GM19452 (cell line): Measurements from ENCODE around the gene UHMK1.
A peak's percentile ranks its signal among the peaks of the same experiment; 100 is the strongest.
"Not testable (repeated sequence)": the region's sequence is repeated elsewhere in the genome, so short reads cannot be mapped to it uniquely, and the experiment has no call there.

Experiments used
- ATAC-seq: cut with Tn5 transposase; IDR thresholded peaks from one replicate; pipeline ENCODE4 v1.9.1; 2021; ENCODE audit not compliant: unreplicated experiment

The UHMK1 gene, protein sequence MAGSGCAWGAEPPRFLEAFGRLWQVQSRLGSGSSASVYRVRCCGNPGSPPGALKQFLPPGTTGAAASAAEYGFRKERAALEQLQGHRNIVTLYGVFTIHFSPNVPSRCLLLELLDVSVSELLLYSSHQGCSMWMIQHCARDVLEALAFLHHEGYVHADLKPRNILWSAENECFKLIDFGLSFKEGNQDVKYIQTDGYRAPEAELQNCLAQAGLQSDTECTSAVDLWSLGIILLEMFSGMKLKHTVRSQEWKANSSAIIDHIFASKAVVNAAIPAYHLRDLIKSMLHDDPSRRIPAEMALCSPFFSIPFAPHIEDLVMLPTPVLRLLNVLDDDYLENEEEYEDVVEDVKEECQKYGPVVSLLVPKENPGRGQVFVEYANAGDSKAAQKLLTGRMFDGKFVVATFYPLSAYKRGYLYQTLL

GRCh38 chr1:162497723-162498495 lies at the start of gene UHMK1:
Gene UHMK1, plus strand, starts transcription at chr1:162497818. Its CDS starts 183 bp downstream, at chr1:162498001.
- ATAC-seq = peak; percentile 98

GRCh38 chr1:162454361-162454760 lies 43.3 kb upstream of the UHMK1 start:
- not testable (repeated sequence) for ATAC-seq

DNA sequence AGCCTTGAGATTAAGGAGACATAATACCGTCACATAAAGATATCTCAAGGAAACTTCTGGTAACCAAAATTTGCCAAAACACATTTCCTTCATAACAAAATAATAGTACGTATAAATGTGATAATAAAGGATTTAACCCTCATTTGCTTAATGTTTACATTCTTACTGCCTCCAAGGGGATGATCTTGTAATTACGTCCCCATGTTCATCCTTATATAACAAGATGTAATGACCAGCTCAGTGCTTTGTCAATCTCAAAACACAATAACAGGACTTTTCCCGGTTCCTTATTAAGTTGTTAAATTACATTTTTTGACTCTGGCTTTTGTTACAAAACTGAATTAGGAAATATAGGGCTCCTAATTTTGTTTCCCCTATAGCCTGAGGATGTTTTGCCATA lies 41.3 kb upstream of the UHMK1 start:
- ATAC-seq = no peak

DNA sequence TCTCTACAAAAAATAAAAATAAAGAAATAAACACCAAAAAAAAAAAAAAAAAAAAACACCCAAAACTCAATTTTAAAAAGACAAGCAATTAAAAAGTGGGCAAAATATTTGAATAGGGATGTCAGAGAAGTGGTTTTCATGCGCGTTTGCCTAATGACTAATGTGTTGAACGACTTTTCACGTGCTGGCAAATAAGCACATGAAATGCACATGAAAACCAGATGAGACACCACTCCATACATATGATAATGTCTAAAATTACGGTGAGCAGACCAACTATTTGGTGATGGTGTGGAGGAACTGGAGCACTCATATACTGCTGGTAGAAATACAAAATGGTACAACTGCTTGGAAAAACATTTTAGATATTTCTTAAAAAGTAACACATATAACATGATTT lies 39.4 kb upstream of the UHMK1 start:
- ATAC-seq = no peak

- ATAC-seq = not testable (repeated sequence)
Observed at GRCh38 chr1:162462425-162462824, 35.2 kb upstream of the UHMK1 start.

DNA sequence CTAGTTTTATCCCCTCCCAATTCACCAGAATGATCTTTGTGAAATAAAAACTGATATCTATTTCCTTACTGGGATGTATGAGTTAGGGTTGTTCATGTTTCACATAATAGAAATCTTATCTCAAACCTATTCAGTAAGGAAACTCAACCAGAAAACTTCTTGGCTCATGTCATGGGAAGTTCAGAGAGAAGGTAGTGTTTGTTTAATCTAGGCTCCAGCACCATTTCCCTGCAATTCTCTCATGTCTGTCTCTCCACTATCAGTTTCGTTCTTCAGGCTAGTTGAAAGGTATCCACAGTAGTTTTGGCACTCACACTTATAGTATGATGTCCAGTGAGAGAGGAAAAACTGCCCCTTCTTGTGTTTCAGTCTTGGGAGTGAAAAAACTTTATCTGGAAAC lies 34.6 kb upstream of the UHMK1 start:
- ATAC-seq = no peak

GRCh38 chr1:162466797-162467196 lies 30.8 kb upstream of the UHMK1 start:
- no peak for ATAC-seq

GRCh38 chr1:162470216-162470615 lies 27.4 kb upstream of the UHMK1 start:
- ATAC-seq = no peak

- no peak for ATAC-seq
Observed at GRCh38 chr1:162471290-162471853, 26.2 kb upstream of the UHMK1 start.

- no peak for ATAC-seq
Observed at GRCh38 chr1:162475089-162475488, 22.5 kb upstream of the UHMK1 start.

DNA sequence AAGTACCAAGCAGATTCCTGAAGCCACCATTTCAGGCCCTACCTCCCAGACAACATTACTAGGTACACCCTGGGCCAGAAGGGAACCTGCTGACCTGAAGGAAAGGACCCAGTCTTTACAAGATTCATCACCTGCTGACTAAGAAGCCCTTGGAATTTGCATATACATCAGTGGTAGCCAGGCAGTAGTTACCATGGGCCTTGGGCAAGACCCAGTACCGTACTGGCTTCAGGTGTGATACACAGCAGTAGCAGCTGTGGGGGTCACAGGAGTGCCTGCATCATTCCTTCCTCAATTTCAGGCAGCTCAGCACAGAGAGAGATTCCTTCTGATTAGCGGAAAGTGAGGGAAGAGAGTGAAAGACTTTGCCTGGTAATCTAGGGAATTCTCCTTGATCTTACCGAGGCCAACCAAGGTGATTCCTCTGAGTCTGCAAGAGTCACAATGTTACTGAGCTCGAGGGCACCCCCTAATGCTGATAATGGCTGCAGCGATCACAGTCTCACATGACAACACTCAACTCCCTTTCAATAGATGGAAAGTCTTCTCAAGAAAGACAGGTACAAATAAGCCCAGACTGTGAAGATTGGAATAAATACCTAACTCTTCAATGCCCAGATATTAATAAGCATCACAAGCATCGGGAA lies 22.0 kb upstream of the UHMK1 start:
- ATAC-seq = no peak

DNA sequence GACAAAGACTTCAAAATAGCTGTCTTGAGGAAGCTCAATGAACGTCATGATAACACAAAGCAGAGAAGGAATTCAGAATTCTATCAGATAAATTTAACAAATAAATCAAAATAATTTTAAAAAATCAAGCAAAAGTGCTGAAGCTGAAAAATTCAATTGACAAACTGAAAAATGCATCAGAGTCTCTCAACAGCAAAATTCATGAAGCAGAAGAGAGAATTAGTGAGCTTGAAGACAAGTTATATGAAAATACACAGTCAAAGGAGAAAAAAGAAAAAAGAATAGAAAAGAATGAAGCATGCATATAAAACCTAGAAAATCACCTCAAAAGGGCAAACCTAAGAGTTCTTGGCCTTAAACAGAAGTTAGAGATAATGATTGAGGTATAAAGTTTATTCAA lies 21.0 kb upstream of the UHMK1 start:
- no peak for ATAC-seq

DNA sequence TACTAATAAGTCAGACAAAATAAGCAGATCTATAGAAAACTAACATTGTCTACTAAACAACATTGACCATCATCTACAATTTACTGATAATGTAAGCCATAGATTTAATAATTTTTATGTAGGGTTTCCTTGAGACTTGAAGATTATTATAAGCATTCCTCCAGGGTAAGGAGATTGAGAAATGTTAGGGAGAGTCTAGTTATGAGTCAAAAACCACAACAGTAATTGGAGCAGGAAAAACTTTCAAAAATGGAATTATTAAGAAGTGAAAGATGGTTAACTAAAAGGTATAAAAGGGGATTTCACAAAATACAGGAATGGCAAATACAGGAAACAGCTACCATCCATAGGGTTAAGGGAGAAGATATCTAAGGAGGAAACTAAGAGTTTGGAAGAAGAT lies 12.4 kb upstream of the UHMK1 start:
- ATAC-seq = no peak

GRCh38 chr1:162487241-162487640 lies 10.4 kb upstream of the UHMK1 start:
- ATAC-seq = no peak

DNA sequence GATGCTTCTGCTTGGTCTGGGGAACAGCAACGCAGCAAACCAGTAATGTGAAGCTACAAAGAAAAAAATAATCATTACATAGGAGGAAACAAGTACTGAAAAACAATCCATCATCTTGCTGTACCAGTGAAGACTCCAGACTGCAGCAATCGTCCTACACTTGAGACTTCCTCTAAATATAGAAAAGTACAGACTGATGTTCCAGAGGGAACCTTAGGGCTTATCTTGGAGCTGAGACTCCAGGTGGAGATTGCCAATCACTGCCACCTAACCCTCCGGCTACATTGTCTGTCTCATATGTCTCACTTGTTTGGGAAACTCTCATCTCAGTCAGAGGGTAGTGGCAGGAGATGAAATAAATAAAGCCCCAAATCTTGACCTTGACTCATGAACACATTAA lies 9.4 kb upstream of the UHMK1 start:
- no peak for ATAC-seq

GRCh38 chr1:162495531-162496233 lies 1.9 kb upstream of the UHMK1 start:
- ATAC-seq = not testable (repeated sequence)

DNA sequence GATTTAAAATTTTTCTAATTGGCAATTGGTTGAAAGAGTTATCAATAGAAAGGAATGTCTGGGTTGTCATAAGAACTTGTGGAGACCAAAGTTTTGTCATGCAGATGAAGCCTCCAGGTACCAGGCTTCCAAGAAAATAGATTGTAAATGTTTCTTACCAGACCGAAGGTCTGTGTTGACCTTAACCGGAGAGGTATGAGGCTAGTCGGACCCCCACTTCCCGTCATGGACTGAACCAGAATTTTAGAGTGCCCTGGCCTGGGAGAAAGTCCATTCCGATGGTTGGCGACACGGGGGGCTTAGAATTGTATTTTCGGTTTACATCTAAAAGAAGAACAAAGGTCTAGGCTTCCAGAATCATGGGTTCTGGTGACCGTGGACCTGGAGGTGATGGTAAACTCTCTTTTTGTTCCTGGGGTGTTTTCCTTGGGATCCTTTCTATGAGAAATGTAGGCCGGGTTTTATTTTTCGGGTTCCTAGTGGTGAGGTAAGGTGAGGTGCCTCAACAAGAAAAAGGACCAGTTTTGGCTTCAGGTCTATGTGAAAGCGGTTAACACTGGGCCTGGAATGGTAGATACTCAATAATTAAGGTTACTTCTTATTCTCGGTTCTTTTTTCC lies 405 bp upstream of the UHMK1 start:
- ATAC-seq = no peak

DNA sequence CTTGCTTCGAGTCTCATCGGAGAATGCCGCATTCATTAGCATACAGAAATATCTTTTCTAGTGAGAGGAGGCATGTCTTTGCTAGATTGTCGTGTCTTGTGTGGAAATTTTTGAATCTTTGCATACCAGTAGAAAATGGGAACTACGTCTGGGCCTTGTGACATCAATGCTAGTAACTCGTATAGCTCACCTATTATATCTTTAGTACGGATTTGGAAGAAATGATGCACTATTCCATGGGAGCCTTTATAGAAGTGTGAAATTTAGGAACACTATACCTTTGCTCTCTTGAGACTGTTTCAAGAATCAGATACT lies 835 bp downstream of the UHMK1 start:
- peak; percentile 24 for ATAC-seq

GRCh38 chr1:162500805-162501204 lies 3.2 kb downstream of the UHMK1 start:
- no peak for ATAC-seq

DNA sequence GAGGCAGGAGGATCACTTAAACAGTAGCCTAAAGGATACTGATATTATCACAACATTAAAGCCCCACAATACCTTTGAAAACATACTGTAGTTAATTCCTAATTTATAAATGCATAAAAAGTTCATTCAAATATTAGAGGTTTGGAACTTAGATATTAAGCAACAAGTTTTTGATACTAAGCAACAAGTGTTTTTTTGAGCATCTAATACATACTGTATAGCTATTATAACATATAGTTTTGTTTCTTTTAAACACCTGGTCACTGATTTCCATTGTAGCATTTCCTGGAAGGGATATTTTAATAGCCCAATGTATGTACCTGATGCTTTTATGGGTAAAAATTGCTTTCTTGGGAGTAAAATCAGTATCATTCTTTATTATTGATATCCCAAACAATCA lies 4.5 kb downstream of the UHMK1 start:
- ATAC-seq = no peak

GRCh38 chr1:162502928-162503327 lies 5.3 kb downstream of the UHMK1 start:
- no peak for ATAC-seq
